Keratinocyte (primary cell): ENCODE data around the gene SLF2. TPM values are rescaled to one million over a fixed set of nuclear protein-coding genes. Genes with fewer than 3 reads are reported as not detected.

Source experiments
- DNase-seq: peaks from one replicate; pipeline ENCODE4 v3.0.0-alpha.2; 2011; ENCODE audit warnings: low read depth, missing footprints, low spot score
- FAIRE-seq: peaks from 2 replicates; lab custom pipeline; 2011; peaks lifted over from hg19 to GRCh38; lab: Jason Lieb, UNC
- H2AFZ ChIP-seq: 2 replicates; pipeline ENCODE4 v1.6.0; 2012; ENCODE audit warnings: low read length, control low read depth, inconsistent platforms; ENCODE audit not compliant: control insufficient read depth
- H3K27ac ChIP-seq: 2 replicates; pipeline ENCODE4 v1.5.1; 2011; ENCODE audit warnings: low read length; ENCODE audit not compliant: control insufficient read depth, insufficient read depth
- H3K27me3 ChIP-seq: 3 replicates; pipeline ENCODE4 v1.6.0; 2011; ENCODE audit warnings: low read length; ENCODE audit not compliant: control insufficient read depth, insufficient read depth; ENCODE audit errors: extremely low read depth
- H3K36me3 ChIP-seq, 2 experiments: 2 replicates in 1 of 2; 3 replicates in 1 of 2; pipeline ENCODE4 v1.5.1; 2011; ENCODE audit warnings: low read length in 2 of 2, mild to moderate bottlenecking in 1 of 2; ENCODE audit not compliant: control insufficient read depth in 2 of 2, insufficient read depth in 2 of 2; ENCODE audit errors: extremely low read depth in 1 of 2
- H3K4me1 ChIP-seq: 3 replicates; pipeline ENCODE4 v1.5.1; 2011; ENCODE audit warnings: low read length; ENCODE audit not compliant: control insufficient read depth, insufficient read depth; ENCODE audit errors: extremely low read depth
- H3K4me2 ChIP-seq: 3 replicates; pipeline ENCODE4 v1.6.0; 2011; ENCODE audit warnings: low read depth, low read length; ENCODE audit not compliant: control insufficient read depth, insufficient read depth; ENCODE audit errors: extremely low read depth
- H3K4me3 ChIP-seq, 3 experiments: fragments of 200-600 bp in 1 of 3; sonication (generic) in 1 of 3; 2 replicates in 2 of 3; 3 replicates in 1 of 3; pipeline ENCODE4 v1.5.1; 2011 to 2016; ENCODE audit warnings: low read length in 3 of 3, mild to moderate bottlenecking in 3 of 3, control low read depth in 2 of 3, inconsistent platforms in 1 of 3, low read depth in 1 of 3, mixed read lengths in 1 of 3, mixed run types in 1 of 3, moderate library complexity in 1 of 3; ENCODE audit not compliant: control insufficient read depth in 2 of 3, insufficient read depth in 2 of 3; ENCODE audit errors: extremely low read depth in 1 of 3
- H3K79me2 ChIP-seq: 2 replicates; pipeline ENCODE4 v1.6.0; 2012; ENCODE audit warnings: low read length; ENCODE audit not compliant: control insufficient read depth, insufficient read depth
- H3K9ac ChIP-seq: 3 replicates; pipeline ENCODE4 v1.6.0; 2011; ENCODE audit warnings: low read length; ENCODE audit not compliant: control insufficient read depth, insufficient read depth; ENCODE audit errors: extremely low read depth
- H3K9me1 ChIP-seq: 3 replicates; pipeline ENCODE4 v1.6.0; 2011; ENCODE audit warnings: low read length; ENCODE audit not compliant: control insufficient read depth, insufficient read depth; ENCODE audit errors: extremely low read depth
- H3K9me3 ChIP-seq: 2 replicates; pipeline ENCODE4 v1.5.1; 2012; ENCODE audit warnings: low read depth, low read length; ENCODE audit not compliant: control insufficient read depth
- H4K20me1 ChIP-seq: 3 replicates; pipeline ENCODE4 v1.6.0; 2011; ENCODE audit warnings: low read length; ENCODE audit not compliant: control insufficient read depth, insufficient read depth; ENCODE audit errors: extremely low read depth
- CTCF ChIP-seq, 3 experiments: IDR thresholded peaks in 1 of 3; conservative IDR thresholded peaks in 1 of 3; optimal IDR thresholded peaks in 1 of 3; 2 replicates in 2 of 3; 3 replicates in 1 of 3; pipeline versions ENCODE3 to v1.5.1; 2011; ENCODE audit warnings: low read length in 3 of 3, mild to moderate bottlenecking in 3 of 3, moderate library complexity in 2 of 3, control low read depth in 1 of 3, inconsistent platforms in 1 of 3; ENCODE audit not compliant: insufficient read depth in 2 of 3; ENCODE audit errors: extremely low read depth in 1 of 3
- EZH2 ChIP-seq: IDR thresholded peaks from one replicate; pipeline ENCODE4 v1.6.1; 2012; ENCODE audit warnings: inconsistent platforms, mild to moderate bottlenecking, low read length, moderate library complexity
- dilution Hi-C: fragments of 300-500 bp; cut with MboI; formaldehyde crosslinking; loops from one replicate; pipeline ENCODE4 v1.7.0; 2020; ENCODE audit warnings: low sequenced_read_pairs; ENCODE audit not compliant: extremely low pct_ligation_motif_present
- polyA plus RNA-seq, 5 experiments: library from polyadenylated mRNA; depleted of rRNA in 3 of 5; stranded (reverse) in 3 of 5; stranded (forward) in 1 of 5; unstranded in 1 of 5; fragments of >200 nt; gene quantifications; 1 replicate in 1 of 5; 2 replicates in 3 of 5; 3 replicates in 1 of 5; pipeline versions ENCODE4 v1.2.1 to v1.2.3, GENCODE V29; 2011 to 2012; ENCODE audit warnings: missing spikeins in 2 of 5, low read depth in 1 of 5, low replicate concordance in 1 of 5

The SLF2 gene
- polyA plus RNA-seq, 1 donor (not counting 4 experiments of a cell fraction or from before 2014, with no cell fraction given): 7.1 TPM

GRCh38 chr10:100995181-100995580 is 82.4 kb downstream of the SLF2 start:
- H3K79me2 ChIP-seq: peaks cover 19% of the 10 kb centered on the region
- FAIRE-seq: no peak
- TF ChIP-seq EZH2: no peak
- H3K36me3 ChIP-seq: peaks cover 21 to 26% of the 10 kb centered on the region in 2 experiments
- H3K4me3 ChIP-seq: no peak overlapping the region
- peaks cover 17% of the 10 kb centered on the region for H3K4me1 ChIP-seq
- no peak overlapping the region for H3K4me2 ChIP-seq
- H2AFZ ChIP-seq: no peak overlapping the region
- DNase-seq: no peak
- H4K20me1 ChIP-seq: no peaks in the 10 kb centered on the region
- no peaks in the 10 kb centered on the region for H3K27me3 ChIP-seq
- H3K9me1 ChIP-seq: no peaks in the 10 kb centered on the region
- H3K9ac ChIP-seq: no peak overlapping the region
- no peak overlapping the region for H3K27ac ChIP-seq
- H3K9me3 ChIP-seq: no peaks in the 10 kb centered on the region
- dilution Hi-C loops: no loop called here

- DNase-seq: no peak
- Histone ChIP-seq H3K27me3 (no peaks in the 10 kb centered on the region), H3K27ac (peak overlapping the region; percentile 73), H4K20me1 (no peaks in the 10 kb centered on the region), H3K4me3 (peak overlapping the region; percentile 76 to 90 (median 82)), H2AFZ (peak overlapping the region; percentile 80), H3K9me3 (no peaks in the 10 kb centered on the region), H3K4me1 (peaks cover 17% of the 10 kb centered on the region), H3K9ac (peak overlapping the region; percentile 93), H3K79me2 (peaks cover 17% of the 10 kb centered on the region), H3K9me1 (no peaks in the 10 kb centered on the region), H3K4me2 (peak overlapping the region; percentile 93), H3K36me3 (peaks cover 9 to 14% of the 10 kb centered on the region in 2 experiments)
- dilution Hi-C loops: no loop called here
- TF ChIP-seq EZH2 (no peak), CTCF (optimal IDR thresholded peaks at IDR 0.05 in 1 of 3, IDR thresholded peaks at IDR 0.05 in 1 of 3, conservative IDR thresholded peaks at IDR 0.05 in 1 of 3; ENCODE audit: extremely low read depth in 1 of 3, insufficient read depth in 2 of 3, low read length in 3 of 3) (no peak)
- no peak for FAIRE-seq
These were observed 84.1 kb downstream of the SLF2 start for GRCh38 chr10:100996678-100997359.
